ENCODE results near the gene ECI1.

The ECI1 gene

GRCh38 chr16:2199621-2200139, 51.7 kb downstream of the ECI1 start:
- H3K27ac ChIP-seq, result no peak overlapping the region
- no peak for TF ChIP-seq CTCF (conservative IDR thresholded peaks at IDR 0.05)
- no peak for TF ChIP-seq ZFX (IDR thresholded peaks at IDR 0.05)

- TF ChIP-seq CTCF (conservative IDR thresholded peaks at IDR 0.05) (no peak), ZFX (IDR thresholded peaks at IDR 0.05) (no peak)
- no peak overlapping the region for H3K27ac ChIP-seq
These were observed 52.3 kb downstream of the ECI1 start for GRCh38 chr16:2199095-2199494.

- TF ChIP-seq ZFX (IDR thresholded peaks at IDR 0.05), result no peak
- TF ChIP-seq CTCF (conservative IDR thresholded peaks at IDR 0.05), result no peak
- no peak overlapping the region for H3K27ac ChIP-seq
These were observed 53.1 kb downstream of the ECI1 start for GRCh38 chr16:2198283-2198682.

- TF ChIP-seq CTCF (conservative IDR thresholded peaks at IDR 0.05) (no peak), ZFX (IDR thresholded peaks at IDR 0.05) (no peak)
- H3K27ac ChIP-seq, result no peak overlapping the region
These were observed 53.6 kb downstream of the ECI1 start for GRCh38 chr16:2197765-2198164.

GRCh38 chr16:2196981-2197511, 54.3 kb downstream of the ECI1 start:
- no peak for TF ChIP-seq CTCF (conservative IDR thresholded peaks at IDR 0.05)
- TF ChIP-seq ZFX (IDR thresholded peaks at IDR 0.05), result no peak
- no peak overlapping the region for H3K27ac ChIP-seq

GRCh38 chr16:2196162-2196980, 55.0 kb downstream of the ECI1 start, which contains the start of gene CASKIN1:
Gene CASKIN1, minus strand, starts transcription at chr16:2196605. Its CDS starts 173 bp downstream, at chr16:2196432.
- no peak within 1 kb of the TSS for H3K27ac ChIP-seq
- TF ChIP-seq CTCF (conservative IDR thresholded peaks at IDR 0.05) (no peak), ZFX (IDR thresholded peaks at IDR 0.05) (no peak)
